ENCODE data around the gene RAD51AP1. TPM values are rescaled to one million over a fixed set of nuclear protein-coding genes. Genes with fewer than 3 reads are reported as not detected.
A peak's percentile ranks its signal among the peaks of the same experiment; 100 is the strongest.

The RAD51AP1 gene
- total RNA-seq, 1 experiment from 2014 or later: 87.4 TPM

- TF ChIP-seq CTCF (IDR thresholded peaks at IDR 0.05; ENCODE audit: insufficient read depth in 1 of 2, low read depth in 1 of 2, low read length in 1 of 2, severe bottlenecking in 1 of 2, unreplicated experiment in 1 of 2): peak; percentile 59 to 62
- no peak overlapping the region for H3K4me3 ChIP-seq (ENCODE audit: low read depth, low read length)
- ChIA-PET POLR2A (no interaction called here), CTCF (interaction anchor here (0.8 to 1.7 kb wide), 2 partner anchors 61 to 178 kb away, joined by 3 to 11 read pairs; no protein-coding TSS in a partner anchor)
- H3K27ac Mint-ChIP-seq (ENCODE audit: unreplicated experiment): no peak overlapping the region
- H3K9me3 ChIP-seq: no peaks in the 10 kb centered on the region
- intact Hi-C loops (cut with micrococcal nuclease; ENCODE audit: unreplicated experiment): loop anchor here (1.0 to 2.0 kb wide), 3 partner anchors 69 to 423 kb away; partner anchors contain the start of genes AKAP3 and NDUFA9
- H3K4me1 Mint-ChIP-seq (ENCODE audit: low read depth, unreplicated experiment): no peaks in the 10 kb centered on the region
- H3K9me3 Mint-ChIP-seq (ENCODE audit: unreplicated experiment): no peaks in the 10 kb centered on the region
- H3K27me3 ChIP-seq (replicated peaks; ENCODE audit: control insufficient read depth, insufficient read depth, low read length): no peaks in the 10 kb centered on the region; the same call in 1 of the 2 replicates
- H3K27me3 Mint-ChIP-seq (ENCODE audit: insufficient read depth, unreplicated experiment): peaks cover 40% of the 10 kb centered on the region
- no TSS peak for BruUV-seq (replicated peaks)
- no peaks in the 10 kb centered on the region for H3K4me1 ChIP-seq
- no peaks in the 10 kb centered on the region for H3K36me3 ChIP-seq (ENCODE audit: control insufficient read depth, insufficient read depth, low read length)
- H3K36me3 Mint-ChIP-seq (ENCODE audit: insufficient read depth, unreplicated experiment): no peaks in the 10 kb centered on the region
- H3K4me3 Mint-ChIP-seq (ENCODE audit: unreplicated experiment): no peak overlapping the region
- peak; percentile 54 to 55 for DNase-seq
These were observed 40.8 kb downstream of the RAD51AP1 start for GRCh38 chr12:4579305-4580102.

GRCh38 chr12:4580281-4580688, 41.6 kb downstream of the RAD51AP1 start:
- H3K4me1 Mint-ChIP-seq (ENCODE audit: low read depth, unreplicated experiment): no peaks in the 10 kb centered on the region
- H3K36me3 ChIP-seq (ENCODE audit: control insufficient read depth, insufficient read depth, low read length): no peaks in the 10 kb centered on the region
- peaks cover 40% of the 10 kb centered on the region for H3K27me3 Mint-ChIP-seq (ENCODE audit: insufficient read depth, unreplicated experiment)
- H3K4me3 ChIP-seq (ENCODE audit: low read depth, low read length): no peak overlapping the region
- CTCF ChIA-PET: interaction anchor here (0.8 to 1.7 kb wide), 2 partner anchors 60 to 178 kb away, joined by 3 to 11 read pairs; no protein-coding TSS in a partner anchor
- H3K27me3 ChIP-seq (replicated peaks; ENCODE audit: control insufficient read depth, insufficient read depth, low read length): no peaks in the 10 kb centered on the region; the same call in 1 of the 2 replicates
- H3K4me3 Mint-ChIP-seq (ENCODE audit: unreplicated experiment): no peak overlapping the region
- H3K27ac Mint-ChIP-seq (ENCODE audit: unreplicated experiment): no peak overlapping the region
- POLR2A ChIA-PET: no interaction called here
- no peaks in the 10 kb centered on the region for H3K36me3 Mint-ChIP-seq (ENCODE audit: insufficient read depth, unreplicated experiment)
- no peaks in the 10 kb centered on the region for H3K9me3 ChIP-seq
- intact Hi-C loops (cut with micrococcal nuclease; ENCODE audit: unreplicated experiment): no loop called here
- no peaks in the 10 kb centered on the region for H3K9me3 Mint-ChIP-seq (ENCODE audit: unreplicated experiment)
- no TSS peak for BruUV-seq (replicated peaks)
- no peaks in the 10 kb centered on the region for H3K4me1 ChIP-seq
- DNase-seq: no peak
- TF ChIP-seq CTCF (IDR thresholded peaks at IDR 0.05; ENCODE audit: insufficient read depth in 1 of 2, low read depth in 1 of 2, low read length in 1 of 2, severe bottlenecking in 1 of 2, unreplicated experiment in 1 of 2): no peak

GRCh38 chr12:4584281-4584680, 45.6 kb downstream of the RAD51AP1 start:
- Histone ChIP-seq H3K4me3 (ENCODE audit: low read depth, low read length) (no peak overlapping the region), H3K9me3 (no peaks in the 10 kb centered on the region), H3K36me3 (ENCODE audit: control insufficient read depth, insufficient read depth, low read length) (no peaks in the 10 kb centered on the region), H3K4me1 (no peaks in the 10 kb centered on the region), H3K27me3 (replicated peaks; ENCODE audit: control insufficient read depth, insufficient read depth, low read length) (no peaks in the 10 kb centered on the region; the same call in 1 of the 2 replicates)
- H3K9me3 Mint-ChIP-seq (ENCODE audit: unreplicated experiment): no peaks in the 10 kb centered on the region
- no peak for DNase-seq
- no peaks in the 10 kb centered on the region for H3K36me3 Mint-ChIP-seq (ENCODE audit: insufficient read depth, unreplicated experiment)
- no peak overlapping the region for H3K4me3 Mint-ChIP-seq (ENCODE audit: unreplicated experiment)
- no peak for TF ChIP-seq CTCF (IDR thresholded peaks at IDR 0.05; ENCODE audit: insufficient read depth in 1 of 2, low read depth in 1 of 2, low read length in 1 of 2, severe bottlenecking in 1 of 2, unreplicated experiment in 1 of 2)
- intact Hi-C loops (cut with micrococcal nuclease; ENCODE audit: unreplicated experiment): no loop called here
- ChIA-PET CTCF (no interaction called here), POLR2A (no interaction called here)
- peaks cover 35% of the 10 kb centered on the region for H3K27me3 Mint-ChIP-seq (ENCODE audit: insufficient read depth, unreplicated experiment)
- H3K27ac Mint-ChIP-seq (ENCODE audit: unreplicated experiment): no peak overlapping the region
- BruUV-seq (replicated peaks): no TSS peak
- H3K4me1 Mint-ChIP-seq (ENCODE audit: low read depth, unreplicated experiment): no peaks in the 10 kb centered on the region
